HepG2 (cell line): Measurements from ENCODE around the gene TBX19. TPM values are rescaled to one million over a fixed set of nuclear protein-coding genes. Genes with fewer than 3 reads are reported as not detected.

Experiments
- CREB1 ChIP-seq, 2 experiments: fragments of 450-650 bp in 1 of 2; IDR thresholded peaks; 2 replicates each; pipeline ENCODE4 v1.6.1; 2016 to 2017; ENCODE audit warnings: control low read depth in 1 of 2, mild to moderate bottlenecking in 1 of 2, missing compliant biosample characterization in 1 of 2, missing genetic modification characterization in 1 of 2
- GATAD1 ChIP-seq: IDR thresholded peaks from 2 replicates; pipeline ENCODE4 v1.6.1; 2016; ENCODE audit warnings: missing genetic modification reagents, missing compliant biosample characterization
- IRX3 ChIP-seq: sonication (generic); formaldehyde crosslinking; IDR thresholded peaks from 2 replicates; pipeline ENCODE4 v1.8.1; 2023; ENCODE audit warnings: mild to moderate bottlenecking, low read depth, missing genetic modification reagents, borderline replicate concordance
- MAZ ChIP-seq, 2 experiments: sonication (generic) in 1 of 2; formaldehyde crosslinking in 1 of 2; IDR thresholded peaks; 2 replicates each; pipeline versions ENCODE4 v1.5.0 to v1.6.1; 2012 to 2020; ENCODE audit warnings: low read depth in 2 of 2, mild to moderate bottlenecking in 2 of 2, borderline replicate concordance in 1 of 2, improper control_type of control experiment in 1 of 2, low read length in 1 of 2, missing genetic modification reagents in 1 of 2, moderate library complexity in 1 of 2
- MED1 ChIP-seq: sonication (generic); formaldehyde crosslinking; IDR thresholded peaks from 2 replicates; pipeline ENCODE4 v1.4.0; 2020; ENCODE audit warnings: missing genetic modification reagents
- NCOA5 ChIP-seq: sonication (generic); formaldehyde crosslinking; IDR thresholded peaks from 2 replicates; pipeline ENCODE4 v1.4.0; 2020; ENCODE audit warnings: missing genetic modification reagents
- NRL ChIP-seq: sonication (generic); formaldehyde crosslinking; IDR thresholded peaks from 2 replicates; pipeline ENCODE4 v1.5.0; 2020; ENCODE audit warnings: missing genetic modification reagents, mild to moderate bottlenecking, moderate library complexity, borderline replicate concordance
- SIN3B ChIP-seq: fragments of 150-350 bp; IDR thresholded peaks from 2 replicates; pipeline ENCODE4 v1.6.1; 2014; ENCODE audit warnings: low read length
- SOX6 ChIP-seq, 2 experiments: fragments of 450-650 bp in 1 of 2; sonication (generic) in 1 of 2; formaldehyde crosslinking in 1 of 2; IDR thresholded peaks; 2 replicates each; pipeline versions ENCODE4 v1.4.0 to v1.6.1; 2017 to 2020; ENCODE audit warnings: antibody characterized with exemption in 1 of 2, mild to moderate bottlenecking in 1 of 2, missing genetic modification reagents in 1 of 2
- SP1 ChIP-seq, 2 experiments: fragments of 450-650 bp in 1 of 2; sonication (generic) in 1 of 2; formaldehyde crosslinking in 1 of 2; IDR thresholded peaks; 2 replicates each; pipeline versions ENCODE4 v1.4.0 to v1.6.1; 2016 to 2020; ENCODE audit warnings: missing genetic modification reagents in 1 of 2
- TOE1 ChIP-seq: sonication (generic); formaldehyde crosslinking; IDR thresholded peaks from 2 replicates; pipeline ENCODE4 v1.4.0; 2020; ENCODE audit warnings: mild to moderate bottlenecking, missing genetic modification reagents
- ZNF317 ChIP-seq: sonication (generic); formaldehyde crosslinking; IDR thresholded peaks from 2 replicates; pipeline ENCODE4 v1.5.0; 2020; ENCODE audit warnings: mild to moderate bottlenecking, missing genetic modification reagents
- ZNF549 ChIP-seq: sonication (generic); formaldehyde crosslinking; IDR thresholded peaks from 2 replicates; pipeline ENCODE4 v1.5.0; 2020; ENCODE audit warnings: missing genetic modification reagents
- polyA plus RNA-seq, 8 experiments: library from polyadenylated mRNA; depleted of rRNA in 3 of 8; stranded (reverse) in 7 of 8; unstranded in 1 of 8; fragments of >200 nt; fragmentation: Illumina TruSeq in 4 of 8; extraction: Trizol in 4 of 8; gene quantifications; 2 replicates each; pipeline versions ENCODE4 v1.2.1 to v1.2.3, GENCODE V29; 2011 to 2016; ENCODE audit warnings: low read depth in 4 of 8, missing spikeins in 1 of 8, mixed read lengths in 1 of 8; ENCODE audit not compliant: insufficient read depth in 1 of 8
- total RNA-seq, 5 experiments: library from RNA; depleted of rRNA; stranded (reverse); fragments of >200 nt; fragmentation: Illumina TruSeq; extraction: Trizol; gene quantifications; 2 replicates each; pipeline ENCODE4 v1.2.3, GENCODE V29; 2016; ENCODE audit warnings: low read depth in 1 of 5
- TF ChIP-seq, protein P1 (sequence below): sonication (generic); formaldehyde crosslinking; IDR thresholded peaks from 2 replicates; pipeline ENCODE4 v1.4.0; 2020; ENCODE audit warnings: low read depth, missing genetic modification reagents
- TF ChIP-seq, protein P2 (sequence below): sonication (generic); formaldehyde crosslinking; IDR thresholded peaks from 2 replicates; pipeline ENCODE4 v1.4.0; 2020; ENCODE audit warnings: low read depth, mild to moderate bottlenecking, missing genetic modification reagents
- TF ChIP-seq, protein P3 (sequence below): sonication (generic); formaldehyde crosslinking; IDR thresholded peaks from 2 replicates; pipeline ENCODE4 v1.5.1; 2020; ENCODE audit warnings: missing genetic modification reagents, mild to moderate bottlenecking, borderline replicate concordance
- TF ChIP-seq, protein P4 (sequence below): IDR thresholded peaks from 2 replicates; pipeline ENCODE4 v1.6.1; 2016; ENCODE audit warnings: missing genetic modification reagents, missing compliant biosample characterization

Gene TBX19
- total and polyA plus RNA-seq, 2 of the 13 experiments (the other 11 are each of a cell fraction or from before 2014, with no cell fraction given), result 0.31 to 1.4 TPM

DNA sequence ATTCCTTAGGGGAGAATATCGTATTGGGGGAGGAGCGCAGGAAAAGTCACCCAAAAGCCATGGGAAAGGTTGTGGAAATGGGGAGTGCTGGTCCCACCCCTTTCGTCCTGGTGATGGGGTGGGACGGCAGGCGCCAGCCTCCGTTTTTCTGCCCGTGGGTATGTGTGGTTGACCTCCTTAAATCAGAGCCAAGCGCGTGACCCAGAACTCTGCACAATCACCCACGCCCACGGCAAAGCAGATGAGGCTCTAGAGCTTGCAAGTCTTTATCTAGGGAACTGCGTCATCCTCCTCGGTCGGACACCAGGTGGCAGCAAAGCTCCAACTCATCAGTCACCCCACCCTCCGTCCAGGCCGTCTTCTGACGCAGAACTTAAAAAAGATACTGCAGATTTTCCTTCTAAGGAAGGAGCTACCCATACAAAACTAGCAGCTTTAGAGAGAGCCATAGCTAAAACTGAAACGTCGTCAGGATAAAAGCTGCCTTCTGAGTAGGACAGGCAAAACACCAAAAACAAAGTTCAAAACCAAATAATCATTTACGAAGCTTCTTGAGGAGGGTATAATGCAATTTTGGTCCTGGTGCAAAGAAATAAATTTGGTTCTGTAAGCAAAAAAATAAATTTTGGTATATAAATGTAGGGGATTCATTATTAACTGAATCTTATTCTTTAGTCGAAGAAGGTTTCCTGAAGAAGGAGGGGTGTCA is 62.0 kb downstream of the TBX19 start (continued):
- TF ChIP-seq, protein P1, sequence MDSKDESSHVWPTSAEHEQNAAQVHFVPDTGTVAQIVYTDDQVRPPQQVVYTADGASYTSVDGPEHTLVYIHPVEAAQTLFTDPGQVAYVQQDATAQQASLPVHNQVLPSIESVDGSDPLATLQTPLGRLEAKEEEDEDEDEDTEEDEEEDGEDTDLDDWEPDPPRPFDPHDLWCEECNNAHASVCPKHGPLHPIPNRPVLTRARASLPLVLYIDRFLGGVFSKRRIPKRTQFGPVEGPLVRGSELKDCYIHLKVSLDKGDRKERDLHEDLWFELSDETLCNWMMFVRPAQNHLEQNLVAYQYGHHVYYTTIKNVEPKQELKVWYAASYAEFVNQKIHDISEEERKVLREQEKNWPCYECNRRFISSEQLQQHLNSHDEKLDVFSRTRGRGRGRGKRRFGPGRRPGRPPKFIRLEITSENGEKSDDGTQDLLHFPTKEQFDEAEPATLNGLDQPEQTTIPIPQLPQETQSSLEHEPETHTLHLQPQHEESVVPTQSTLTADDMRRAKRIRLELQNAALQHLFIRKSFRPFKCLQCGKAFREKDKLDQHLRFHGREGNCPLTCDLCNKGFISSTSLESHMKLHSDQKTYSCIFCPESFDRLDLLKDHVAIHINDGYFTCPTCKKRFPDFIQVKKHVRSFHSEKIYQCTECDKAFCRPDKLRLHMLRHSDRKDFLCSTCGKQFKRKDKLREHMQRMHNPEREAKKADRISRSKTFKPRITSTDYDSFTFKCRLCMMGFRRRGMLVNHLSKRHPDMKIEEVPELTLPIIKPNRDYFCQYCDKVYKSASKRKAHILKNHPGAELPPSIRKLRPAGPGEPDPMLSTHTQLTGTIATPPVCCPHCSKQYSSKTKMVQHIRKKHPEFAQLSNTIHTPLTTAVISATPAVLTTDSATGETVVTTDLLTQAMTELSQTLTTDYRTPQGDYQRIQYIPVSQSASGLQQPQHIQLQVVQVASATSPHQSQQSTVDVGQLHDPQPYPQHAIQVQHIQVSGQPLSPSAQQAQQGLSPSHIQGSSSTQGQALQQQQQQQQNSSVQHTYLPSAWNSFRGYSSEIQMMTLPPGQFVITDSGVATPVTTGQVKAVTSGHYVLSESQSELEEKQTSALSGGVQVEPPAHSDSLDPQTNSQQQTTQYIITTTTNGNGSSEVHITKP (CRISPR knock-in tag), result 0 out of 2 replicates have a peak, but pooled peaks have one; percentile 37
- TF ChIP-seq MAZ (IDR thresholded peaks at IDR 0.05; ENCODE audit: borderline replicate concordance, low read depth, low read length) (no peak), MAZ (CRISPR knock-in tag; IDR thresholded peaks at IDR 0.05; ENCODE audit: low read depth) (0 out of 2 replicates have a peak, but pooled peaks have one; percentile 31), SP1 (IDR thresholded peaks at IDR 0.05) (no peak), SP1 (CRISPR knock-in tag; IDR thresholded peaks at IDR 0.05) (no peak), IRX3 (CRISPR knock-in tag) (no peak), SIN3B (no peak), NCOA5 (CRISPR knock-in tag) (no peak), CREB1 (IDR thresholded peaks at IDR 0.05) (peak; percentile 67), CREB1 (CRISPR knock-in tag; IDR thresholded peaks at IDR 0.05) (peak; percentile 77), TOE1 (CRISPR knock-in tag) (no peak), ZNF549 (CRISPR knock-in tag) (no peak), SOX6 (IDR thresholded peaks at IDR 0.05) (no peak), SOX6 (CRISPR knock-in tag; IDR thresholded peaks at IDR 0.05) (peak; percentile 26; the same call in 1 of the 2 replicates), MED1 (CRISPR knock-in tag) (peak; percentile 23; the same call in 1 of the 2 replicates), ZNF317 (CRISPR knock-in tag) (no peak), NRL (CRISPR knock-in tag) (peak; percentile 44; the same call in 1 of the 2 replicates), GATAD1 (CRISPR knock-in tag) (no peak)
- TF ChIP-seq, protein P2, sequence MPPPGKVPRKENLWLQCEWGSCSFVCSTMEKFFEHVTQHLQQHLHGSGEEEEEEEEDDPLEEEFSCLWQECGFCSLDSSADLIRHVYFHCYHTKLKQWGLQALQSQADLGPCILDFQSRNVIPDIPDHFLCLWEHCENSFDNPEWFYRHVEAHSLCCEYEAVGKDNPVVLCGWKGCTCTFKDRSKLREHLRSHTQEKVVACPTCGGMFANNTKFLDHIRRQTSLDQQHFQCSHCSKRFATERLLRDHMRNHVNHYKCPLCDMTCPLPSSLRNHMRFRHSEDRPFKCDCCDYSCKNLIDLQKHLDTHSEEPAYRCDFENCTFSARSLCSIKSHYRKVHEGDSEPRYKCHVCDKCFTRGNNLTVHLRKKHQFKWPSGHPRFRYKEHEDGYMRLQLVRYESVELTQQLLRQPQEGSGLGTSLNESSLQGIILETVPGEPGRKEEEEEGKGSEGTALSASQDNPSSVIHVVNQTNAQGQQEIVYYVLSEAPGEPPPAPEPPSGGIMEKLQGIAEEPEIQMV (CRISPR knock-in tag), result no peak
- TF ChIP-seq, protein P3, sequence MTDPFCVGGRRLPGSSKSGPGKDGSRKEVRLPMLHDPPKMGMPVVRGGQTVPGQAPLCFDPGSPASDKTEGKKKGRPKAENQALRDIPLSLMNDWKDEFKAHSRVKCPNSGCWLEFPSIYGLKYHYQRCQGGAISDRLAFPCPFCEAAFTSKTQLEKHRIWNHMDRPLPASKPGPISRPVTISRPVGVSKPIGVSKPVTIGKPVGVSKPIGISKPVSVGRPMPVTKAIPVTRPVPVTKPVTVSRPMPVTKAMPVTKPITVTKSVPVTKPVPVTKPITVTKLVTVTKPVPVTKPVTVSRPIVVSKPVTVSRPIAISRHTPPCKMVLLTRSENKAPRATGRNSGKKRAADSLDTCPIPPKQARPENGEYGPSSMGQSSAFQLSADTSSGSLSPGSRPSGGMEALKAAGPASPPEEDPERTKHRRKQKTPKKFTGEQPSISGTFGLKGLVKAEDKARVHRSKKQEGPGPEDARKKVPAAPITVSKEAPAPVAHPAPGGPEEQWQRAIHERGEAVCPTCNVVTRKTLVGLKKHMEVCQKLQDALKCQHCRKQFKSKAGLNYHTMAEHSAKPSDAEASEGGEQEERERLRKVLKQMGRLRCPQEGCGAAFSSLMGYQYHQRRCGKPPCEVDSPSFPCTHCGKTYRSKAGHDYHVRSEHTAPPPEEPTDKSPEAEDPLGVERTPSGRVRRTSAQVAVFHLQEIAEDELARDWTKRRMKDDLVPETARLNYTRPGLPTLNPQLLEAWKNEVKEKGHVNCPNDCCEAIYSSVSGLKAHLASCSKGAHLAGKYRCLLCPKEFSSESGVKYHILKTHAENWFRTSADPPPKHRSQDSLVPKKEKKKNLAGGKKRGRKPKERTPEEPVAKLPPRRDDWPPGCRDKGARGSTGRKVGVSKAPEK (CRISPR knock-in tag), result no peak
- TF ChIP-seq, protein P4, sequence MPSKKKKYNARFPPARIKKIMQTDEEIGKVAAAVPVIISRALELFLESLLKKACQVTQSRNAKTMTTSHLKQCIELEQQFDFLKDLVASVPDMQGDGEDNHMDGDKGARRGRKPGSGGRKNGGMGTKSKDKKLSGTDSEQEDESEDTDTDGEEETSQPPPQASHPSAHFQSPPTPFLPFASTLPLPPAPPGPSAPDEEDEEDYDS (CRISPR knock-in tag), result no peak
